Activated naive CD4-positive, alpha-beta T cell treated with anti-CD3 and anti-CD28 coated beads, Interleukin-2, amount 50 U/mL, for 16 hours (primary cell): ENCODE results near the gene FAM200B.
"Not testable (repeated sequence)": the region's sequence is repeated elsewhere in the genome, so short reads cannot be mapped to it uniquely, and the experiment has no call there.

ENCODE experiments used
- DNase-seq: peaks from one replicate; pipeline ENCODE4 v3.0.0-alpha.2; 2020

The FAM200B gene

DNA sequence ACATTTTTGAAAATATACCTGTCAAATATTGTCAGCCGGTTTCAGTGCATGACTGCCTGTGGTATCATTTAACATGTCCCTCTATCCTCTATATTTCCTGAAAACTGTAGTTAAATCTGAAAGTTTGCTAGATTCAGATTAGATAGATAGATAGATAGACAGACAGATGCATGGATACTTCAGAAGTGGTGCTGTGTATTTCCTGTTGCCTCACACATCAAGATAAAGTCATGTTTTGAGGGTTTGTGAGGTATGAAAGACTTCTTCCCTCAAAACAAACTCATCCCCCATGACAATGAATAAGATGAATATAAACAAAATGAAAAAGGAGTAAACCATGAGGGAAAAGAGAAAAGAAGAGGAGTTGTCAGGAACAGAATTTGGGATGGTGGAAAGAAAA, 15.2 kb downstream of the FAM200B start:
- no peak for DNase-seq

DNA sequence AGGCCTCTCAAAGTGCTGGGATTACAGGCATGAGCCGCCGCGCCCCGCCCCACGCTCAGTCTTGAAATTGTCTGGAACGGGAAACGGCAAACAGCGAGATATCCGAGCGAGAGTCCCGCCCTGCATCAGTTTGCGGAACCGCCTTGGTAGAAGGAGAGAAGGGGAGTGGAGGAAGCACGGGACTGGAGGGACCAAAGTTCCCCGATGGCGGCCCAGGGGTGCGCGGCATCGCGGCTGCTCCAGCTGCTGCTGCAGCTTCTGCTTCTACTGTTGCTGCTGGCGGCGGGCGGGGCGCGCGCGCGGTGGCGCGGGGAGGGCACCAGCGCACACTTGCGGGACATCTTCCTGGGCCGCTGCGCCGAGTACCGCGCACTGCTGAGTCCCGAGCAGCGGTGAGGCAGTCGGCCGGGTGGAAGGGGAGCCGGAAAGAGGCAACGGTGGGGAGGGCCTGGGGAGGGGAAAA, 21.3 kb downstream of the FAM200B start, which contains the start of gene BST1:
TSS of gene BST1 (plus strand) at position 125 of the 463 bp plus-strand sequence. CDS start at position 205, 80 bp downstream.
- DNase-seq, result peak; percentile 60

DNA sequence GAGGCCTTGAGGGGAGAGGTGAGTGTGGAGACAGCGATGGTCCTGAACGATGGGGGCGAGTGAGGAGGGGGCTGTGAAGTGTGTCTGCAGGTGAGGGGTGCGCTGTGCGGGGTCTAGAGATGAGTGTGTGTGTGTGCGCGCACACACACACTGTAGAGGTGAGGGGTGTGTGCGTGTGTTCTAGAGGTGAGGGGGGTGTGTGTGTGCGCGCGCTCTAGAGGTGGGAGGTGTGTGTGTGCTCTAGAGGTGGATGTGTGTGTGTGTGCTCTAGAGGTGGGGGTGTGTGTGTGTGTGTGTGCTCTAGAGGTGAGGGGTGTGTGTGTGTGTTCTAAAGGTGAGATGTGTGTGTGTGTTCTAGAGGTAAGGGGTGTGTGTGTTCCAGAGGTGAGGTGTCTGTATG, 21.8 kb downstream of the FAM200B start:
- no peak for DNase-seq

DNA sequence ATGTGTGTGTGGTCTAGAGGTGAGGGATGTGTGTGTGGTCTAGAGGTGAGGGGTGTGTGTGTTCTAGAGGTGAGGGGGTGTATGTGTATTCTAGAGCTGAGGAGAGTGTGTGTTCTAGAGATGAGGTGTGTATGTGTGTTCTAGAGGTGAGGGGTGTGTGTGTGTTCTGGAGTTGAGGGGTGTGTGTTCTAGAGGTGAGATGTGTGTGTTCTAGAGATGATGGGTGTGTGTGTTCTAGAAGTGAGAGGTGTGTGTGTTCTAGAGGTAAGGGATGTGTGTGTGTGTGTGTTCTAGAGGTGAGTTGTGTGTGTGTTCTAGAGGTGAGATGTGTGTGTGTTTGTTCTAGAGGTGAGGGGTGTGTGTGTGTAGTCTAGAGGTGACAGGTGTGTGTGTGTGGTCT, 22.5 kb downstream of the FAM200B start:
- DNase-seq, result no peak

DNA sequence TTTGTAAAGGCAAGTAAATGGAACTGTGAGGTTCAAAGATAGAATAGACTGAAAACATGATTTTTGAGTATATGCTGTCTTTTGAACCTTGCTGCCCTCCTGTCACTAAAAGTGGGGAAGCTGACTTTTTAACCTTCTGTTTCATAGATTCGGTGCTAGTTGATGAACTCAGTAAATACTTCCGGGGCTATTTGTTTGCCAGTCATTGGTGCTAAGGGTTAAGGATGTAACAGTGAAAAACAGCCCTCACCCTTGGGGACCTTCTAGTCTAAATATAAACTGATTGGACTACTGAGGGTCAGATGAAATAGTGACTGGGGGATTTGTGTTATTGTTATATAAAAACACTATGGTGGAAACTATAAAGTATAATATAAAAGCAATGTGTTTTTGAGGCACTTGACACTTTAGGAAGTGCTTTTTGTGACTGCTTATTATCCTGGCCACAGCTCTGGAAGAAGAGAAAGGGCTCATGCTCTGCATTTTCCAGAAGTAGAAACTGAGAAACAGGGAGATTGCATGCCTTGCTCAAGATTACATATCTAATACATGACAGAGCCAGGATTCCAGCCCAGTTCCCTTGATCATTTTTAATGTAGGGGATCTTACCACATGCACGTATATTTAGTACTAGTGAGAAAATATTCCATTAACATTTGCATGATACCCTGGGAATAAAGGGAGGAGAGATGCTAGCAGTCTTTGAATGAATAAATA, 25.2 kb downstream of the FAM200B start:
- DNase-seq, result no peak

DNA sequence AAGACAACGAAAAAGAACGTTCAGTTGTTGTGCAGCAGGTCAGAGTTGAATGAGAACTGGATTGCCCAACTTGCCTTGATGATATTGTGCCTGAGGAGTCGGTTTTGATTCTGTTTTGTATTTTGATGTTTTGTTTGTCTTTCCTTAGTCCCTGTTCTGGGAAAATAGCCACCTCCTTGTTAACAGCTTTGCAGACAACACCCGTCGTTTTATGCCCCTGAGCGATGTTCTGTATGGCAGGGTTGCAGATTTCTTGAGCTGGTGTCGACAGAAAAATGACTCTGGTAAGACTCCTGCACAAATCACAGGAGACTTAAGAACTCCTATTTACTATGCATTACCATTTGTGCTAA, 25.7 kb downstream of the FAM200B start:
- DNase-seq, result no peak

DNA sequence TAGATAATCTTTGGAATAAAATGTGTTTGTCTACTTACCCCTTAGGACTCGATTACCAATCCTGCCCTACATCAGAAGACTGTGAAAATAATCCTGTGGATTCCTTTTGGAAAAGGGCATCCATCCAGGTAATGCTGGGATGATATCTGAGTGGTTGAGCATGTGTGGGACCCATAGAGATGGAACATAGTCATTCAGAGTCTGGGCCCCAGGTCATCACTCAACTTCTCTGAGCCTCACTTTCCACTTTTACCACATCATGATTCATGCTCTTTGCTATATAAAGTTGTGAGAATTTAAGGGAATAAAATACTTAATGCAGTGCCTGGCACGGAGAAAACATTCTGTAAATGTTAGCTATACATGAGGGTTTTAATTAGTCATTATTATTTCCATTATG, 30.1 kb downstream of the FAM200B start:
- no peak for DNase-seq

DNA sequence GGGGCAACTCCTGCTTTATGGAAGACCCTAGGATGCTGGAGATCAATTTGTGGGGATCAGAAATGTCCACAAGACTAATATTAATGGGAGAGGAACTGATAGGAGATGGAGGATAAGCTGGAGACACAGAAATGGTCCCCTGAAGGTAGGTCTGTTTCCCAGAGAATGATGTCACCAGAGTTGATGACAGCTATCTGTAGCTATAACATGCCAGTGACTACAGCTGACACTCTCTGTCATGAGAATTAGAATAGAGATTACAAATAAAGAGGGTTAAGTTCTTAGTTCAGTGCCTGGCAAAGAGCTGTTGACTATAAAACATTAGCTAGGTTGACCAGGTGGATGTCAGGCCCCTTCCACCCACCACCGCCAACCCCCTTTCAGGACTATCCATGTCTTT, 30.6 kb downstream of the FAM200B start:
- no peak for DNase-seq

DNA sequence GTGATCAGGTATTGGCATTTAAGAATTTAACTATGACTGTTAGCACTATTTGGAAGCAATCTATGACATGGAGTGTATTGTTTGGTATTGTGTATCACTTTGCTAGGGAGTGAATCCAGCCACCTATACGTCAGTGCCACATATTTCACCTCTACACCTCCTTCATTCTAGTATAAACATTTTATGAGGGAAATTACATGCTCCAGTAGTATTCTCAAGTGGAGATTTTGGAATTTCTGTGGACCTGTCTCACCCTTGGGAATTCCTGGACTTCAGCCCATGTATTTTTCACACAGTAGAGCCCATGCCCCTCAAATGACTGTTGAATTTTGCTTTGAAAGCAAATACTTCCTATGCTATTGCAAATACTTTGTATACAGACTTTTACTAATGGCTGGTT, 32.5 kb downstream of the FAM200B start:
- DNase-seq, result no peak

DNA sequence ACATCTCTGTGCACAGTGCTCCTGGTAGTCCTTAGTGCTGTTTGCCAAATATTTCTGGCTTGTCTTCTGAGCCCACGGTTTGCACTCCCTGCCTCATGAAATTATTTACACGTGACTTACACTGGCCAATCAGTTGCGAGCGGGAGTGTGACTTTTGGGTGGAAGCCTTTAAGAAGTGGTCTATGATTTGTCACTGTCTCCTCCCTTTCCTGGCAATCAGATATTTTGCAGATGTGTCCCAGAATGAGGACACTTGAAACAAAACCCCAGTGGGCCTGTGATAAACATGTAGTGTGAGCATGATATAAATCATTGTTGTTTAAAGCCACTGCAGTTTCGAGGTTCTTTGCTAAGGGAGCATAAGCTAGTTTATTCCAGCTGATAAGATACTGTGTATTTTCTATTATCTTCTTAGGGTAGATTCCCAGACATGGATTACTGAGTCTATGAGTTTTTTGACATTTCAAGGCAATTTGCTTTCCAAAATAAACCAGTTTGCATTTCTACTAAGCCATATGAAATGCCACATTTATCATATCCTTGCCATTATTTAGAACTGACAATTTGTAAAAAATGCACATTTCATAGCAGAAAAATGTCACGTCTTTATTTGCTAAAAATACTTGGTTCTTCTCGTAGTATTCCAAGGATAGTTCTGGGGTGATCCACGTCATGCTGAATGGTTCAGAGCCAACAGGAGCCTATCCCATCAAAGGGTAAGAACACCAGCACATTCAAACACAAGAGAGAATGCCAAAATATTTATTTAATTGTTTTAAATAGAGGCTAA, 33.2 kb downstream of the FAM200B start:
- no peak for DNase-seq

DNA sequence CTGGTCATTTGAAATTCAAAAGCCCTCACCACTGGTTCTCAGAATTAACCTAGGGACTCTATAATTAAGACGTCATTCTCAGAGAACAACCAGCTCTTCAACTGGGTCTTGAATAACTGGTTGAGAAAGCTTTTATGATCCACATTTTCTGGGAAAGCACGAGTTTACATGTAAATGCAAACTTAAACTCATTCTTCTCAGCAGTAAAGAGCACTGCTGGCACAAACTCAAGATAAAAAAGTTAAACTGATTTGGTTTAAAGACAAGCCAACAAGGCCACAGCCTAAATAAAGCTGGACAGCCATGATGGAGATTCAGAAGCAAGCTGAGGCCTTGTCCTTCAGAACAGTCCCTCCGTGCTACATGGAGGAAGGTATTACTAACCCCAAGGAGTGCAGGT, 34.5 kb downstream of the FAM200B start:
- DNase-seq, result no peak

DNA sequence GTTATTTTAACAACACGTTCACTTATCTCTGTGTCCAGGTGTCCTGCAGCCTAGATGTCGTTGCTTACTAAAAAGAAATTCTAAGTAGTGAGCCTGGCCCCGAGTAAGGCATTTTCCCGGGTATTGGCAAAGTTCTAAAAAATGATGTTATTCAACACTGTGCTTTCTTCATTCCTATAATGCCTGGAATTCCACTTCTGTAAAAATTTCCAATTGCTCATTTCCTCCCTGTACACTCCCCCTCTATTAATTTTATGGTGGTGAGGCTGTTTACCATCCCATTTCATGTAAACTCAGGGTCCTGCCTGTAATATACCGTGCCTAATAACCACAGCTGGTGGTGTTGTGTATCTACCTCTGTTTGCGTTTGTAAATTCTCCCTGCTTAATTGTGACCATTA, 35.5 kb downstream of the FAM200B start:
- DNase-seq, result no peak

DNA sequence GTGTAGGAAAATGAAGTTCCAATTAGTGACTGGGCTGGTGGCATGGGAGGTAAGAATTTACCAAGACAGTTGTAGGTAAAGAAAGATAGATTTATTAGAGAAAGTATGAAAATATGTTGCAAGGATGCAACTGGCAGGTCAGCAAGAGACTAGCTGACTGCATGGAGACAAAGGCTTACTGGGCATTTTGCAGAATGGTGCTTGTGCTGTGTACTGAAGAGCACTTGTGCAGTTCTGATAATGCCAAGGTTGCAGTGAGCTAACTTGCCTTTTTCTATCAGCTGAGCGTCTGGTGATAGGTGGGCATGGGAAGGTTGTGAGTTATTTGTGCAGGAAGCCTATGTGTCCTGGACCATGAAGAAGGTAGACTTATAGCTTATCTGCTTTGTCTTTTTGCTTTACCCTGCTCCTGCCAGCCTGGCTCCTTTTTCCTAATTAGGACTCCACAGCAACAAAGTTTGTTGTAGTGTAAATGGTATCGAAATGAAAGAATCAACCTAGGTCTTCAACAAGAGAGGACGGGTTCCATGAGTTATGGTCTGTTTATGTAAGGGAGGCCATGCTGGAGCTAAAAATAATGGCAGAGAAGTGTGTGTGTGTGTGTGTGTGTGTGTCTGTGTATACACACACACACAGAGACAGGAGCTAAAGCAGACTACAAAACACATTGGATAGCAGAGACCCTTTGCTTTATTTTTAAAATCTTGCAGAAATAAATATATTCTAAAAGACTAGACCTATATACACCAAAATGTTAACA, 36.2 kb downstream of the FAM200B start:
- DNase-seq, result no peak

DNA sequence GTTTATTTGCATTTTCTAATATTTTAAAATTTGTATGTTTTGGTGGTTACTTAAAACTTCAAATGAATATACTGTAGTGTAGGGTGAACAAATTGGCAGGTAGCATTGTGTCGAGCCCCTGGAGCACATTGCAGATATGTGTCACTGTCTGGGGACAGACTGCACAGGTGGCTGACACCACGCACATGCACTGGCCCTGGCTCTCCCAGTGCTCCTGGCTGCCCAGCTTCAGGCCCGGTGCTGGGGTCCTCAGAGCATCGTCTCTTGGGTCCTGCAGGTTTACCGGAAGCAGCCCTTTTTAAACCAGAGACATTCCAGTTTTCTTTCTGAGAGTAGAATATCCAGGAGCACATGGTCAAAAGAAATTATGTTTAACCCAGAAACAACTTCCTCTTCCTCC, 36.8 kb downstream of the FAM200B start:
- DNase-seq, result no peak

DNA sequence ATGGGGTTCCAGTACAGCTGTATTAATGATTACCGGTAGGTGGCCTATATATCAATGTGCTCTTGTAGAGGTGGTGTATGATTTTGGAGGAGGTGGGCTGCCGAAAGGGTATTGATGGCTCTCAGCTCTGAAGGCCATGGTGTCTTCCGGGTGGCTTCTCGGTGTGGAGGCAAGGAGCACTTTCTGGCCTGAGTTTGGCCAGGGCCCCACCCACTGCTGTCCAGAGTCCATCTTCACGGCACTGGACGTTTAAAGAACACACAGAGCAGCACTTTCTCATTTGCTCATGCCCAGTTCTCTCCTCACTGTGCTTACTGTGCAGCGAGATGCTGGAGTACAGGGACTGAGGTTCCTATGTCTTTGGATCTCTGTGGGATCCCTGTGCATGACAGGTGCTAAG, 37.3 kb downstream of the FAM200B start:
- DNase-seq, result no peak

DNA sequence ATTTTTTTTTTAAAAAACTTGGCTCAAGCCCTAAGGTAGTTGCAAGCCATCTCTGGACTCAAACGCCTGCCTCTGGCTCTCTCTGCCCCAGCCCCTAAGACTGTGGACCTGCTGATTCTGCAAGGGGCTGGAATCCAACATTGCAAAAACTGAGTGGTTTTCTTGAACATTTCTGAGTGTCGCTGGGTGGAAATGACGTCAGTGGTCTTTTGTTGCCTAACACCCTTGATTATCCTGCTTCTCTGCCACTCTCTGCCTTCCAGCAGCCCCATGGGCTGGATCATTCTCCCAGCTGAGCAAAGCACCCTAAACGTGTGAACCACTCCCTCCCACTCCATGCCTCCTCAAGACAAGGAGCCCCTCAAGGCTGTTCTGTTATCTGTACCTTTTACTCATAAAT, 37.9 kb downstream of the FAM200B start:
- no peak for DNase-seq

DNA sequence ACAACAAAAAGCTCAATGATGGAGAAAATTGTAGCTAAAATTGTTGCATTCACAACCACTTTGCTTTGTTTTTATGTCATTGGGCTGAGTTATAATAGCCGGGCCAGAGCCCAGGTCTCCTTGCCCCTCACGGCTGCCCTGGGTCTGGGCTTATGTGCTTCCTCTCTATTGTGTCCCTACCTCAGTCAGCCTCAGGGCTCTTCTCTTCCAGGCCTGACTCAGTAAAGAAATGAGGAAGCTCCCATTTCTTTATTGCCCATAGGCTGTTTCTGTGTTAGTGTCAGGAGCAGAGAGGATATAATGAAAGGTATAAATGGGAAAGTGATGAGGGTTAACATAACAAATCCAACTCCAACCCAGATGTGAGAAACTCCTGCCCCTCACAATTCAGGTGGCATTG, 39.2 kb downstream of the FAM200B start:
- DNase-seq, result no peak

DNA sequence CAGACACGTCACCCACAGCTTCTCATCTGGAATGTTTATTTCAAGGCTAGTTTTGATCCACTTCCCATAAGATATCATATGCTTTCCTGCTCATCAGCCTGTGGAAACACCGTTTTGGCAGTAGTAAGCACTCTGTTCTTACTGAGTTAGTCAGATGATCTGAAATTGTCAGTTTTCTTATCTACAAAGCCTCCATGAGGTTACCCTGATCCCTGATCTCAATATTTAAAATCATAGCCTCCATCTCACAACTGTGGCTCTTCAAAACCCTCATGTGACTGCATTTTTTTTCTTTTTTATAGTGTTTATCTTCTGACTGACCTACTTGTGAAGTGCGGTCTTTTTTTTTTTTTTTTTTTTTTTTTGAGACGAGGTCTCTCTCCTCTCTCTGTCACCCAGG, 44.0 kb downstream of the FAM200B start:
- DNase-seq, result no peak

DNA sequence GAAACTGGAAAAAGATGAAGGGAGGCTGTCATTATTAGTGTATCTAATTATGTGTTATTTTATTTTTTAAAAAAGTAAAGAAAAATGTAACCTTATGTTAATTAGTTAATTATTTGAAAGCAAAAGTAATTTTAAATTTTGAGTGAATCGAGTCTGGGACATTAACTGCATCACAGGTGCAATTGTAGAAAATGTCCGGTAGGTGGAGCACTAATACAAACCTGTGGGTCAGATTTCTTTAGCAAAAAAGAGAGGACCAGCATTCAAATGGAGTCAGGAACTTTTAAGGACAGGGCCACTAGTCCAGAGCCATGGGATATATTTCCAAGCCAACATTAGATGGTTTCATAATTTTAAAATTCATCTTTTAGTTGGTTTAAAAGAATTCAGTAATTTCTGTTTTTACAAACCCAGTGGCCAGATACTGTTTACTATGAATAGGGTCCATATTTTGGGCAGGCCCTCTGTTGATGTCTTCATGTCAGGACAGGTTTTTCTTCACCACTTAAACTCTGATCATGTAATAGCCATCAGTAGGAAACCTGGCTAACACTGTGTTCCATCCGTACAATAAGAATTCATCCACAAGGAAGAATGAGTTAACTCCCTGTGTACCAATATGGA, 48.4 kb downstream of the FAM200B start:
- DNase-seq, result no peak

DNA sequence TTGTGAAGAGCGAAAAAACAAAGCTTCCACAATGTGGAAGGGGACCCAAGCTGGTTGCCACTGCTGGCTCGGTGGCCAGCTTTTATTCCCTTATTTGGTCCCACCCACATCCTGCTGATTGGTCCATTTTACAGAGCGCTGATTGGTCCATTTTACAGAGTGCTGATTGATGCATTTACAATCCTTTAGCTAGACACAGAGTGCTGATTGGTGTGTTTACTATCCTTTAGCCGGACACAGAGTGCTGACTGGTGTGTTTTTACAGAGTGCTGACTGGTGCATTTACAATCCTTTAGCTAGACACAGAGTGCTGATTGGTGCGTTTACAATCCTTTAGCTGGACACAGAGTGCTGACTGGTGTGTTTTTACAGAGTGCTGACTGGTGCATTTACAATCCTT, 51.4 kb downstream of the FAM200B start:
- DNase-seq, result not testable (repeated sequence)

DNA sequence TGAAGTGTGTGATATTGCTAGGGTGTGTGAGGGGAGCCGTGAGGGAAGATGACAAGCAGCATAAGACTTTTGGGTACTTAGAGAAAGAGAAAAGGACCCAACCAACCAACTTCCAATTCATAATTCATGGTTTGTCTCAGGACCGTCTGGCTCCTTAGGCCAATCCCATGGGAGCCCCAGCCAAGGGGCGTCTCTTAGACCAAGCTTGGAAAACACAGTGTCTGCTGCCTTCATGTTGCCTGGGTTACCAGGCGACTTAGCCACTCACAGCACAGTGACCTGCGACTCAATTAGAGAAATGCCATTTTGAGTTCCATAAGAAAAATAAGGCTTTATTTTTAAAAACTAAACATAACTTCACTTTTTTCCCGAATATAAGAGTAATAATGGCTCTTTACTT, 53.9 kb downstream of the FAM200B start:
- DNase-seq, result no peak

DNA sequence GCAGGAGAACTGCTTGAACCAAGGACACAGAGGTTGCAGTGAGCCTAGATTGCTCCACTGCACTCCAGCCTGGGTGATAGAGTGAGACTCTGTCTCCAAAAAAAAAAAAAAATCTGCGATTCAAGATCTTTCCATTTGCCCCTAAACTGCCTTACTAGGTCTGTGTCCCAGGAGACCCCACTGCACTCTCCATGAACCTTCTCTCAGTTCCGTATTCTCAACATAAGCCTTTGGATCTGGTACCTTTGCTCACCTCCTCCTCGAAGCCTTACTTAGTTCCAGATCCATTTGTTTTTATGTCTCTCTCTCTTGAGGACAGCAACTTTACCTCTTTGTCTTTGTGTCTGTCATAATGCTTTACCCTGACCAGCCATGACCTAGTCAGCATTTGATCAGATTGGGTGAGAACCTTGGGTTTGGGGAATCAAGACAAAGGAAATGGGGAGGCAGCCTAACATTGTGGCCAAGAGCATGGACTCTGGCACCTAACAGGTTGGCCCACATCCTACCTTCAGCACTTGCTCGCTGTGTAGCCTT, 55.0 kb downstream of the FAM200B start:
- DNase-seq, result no peak

DNA sequence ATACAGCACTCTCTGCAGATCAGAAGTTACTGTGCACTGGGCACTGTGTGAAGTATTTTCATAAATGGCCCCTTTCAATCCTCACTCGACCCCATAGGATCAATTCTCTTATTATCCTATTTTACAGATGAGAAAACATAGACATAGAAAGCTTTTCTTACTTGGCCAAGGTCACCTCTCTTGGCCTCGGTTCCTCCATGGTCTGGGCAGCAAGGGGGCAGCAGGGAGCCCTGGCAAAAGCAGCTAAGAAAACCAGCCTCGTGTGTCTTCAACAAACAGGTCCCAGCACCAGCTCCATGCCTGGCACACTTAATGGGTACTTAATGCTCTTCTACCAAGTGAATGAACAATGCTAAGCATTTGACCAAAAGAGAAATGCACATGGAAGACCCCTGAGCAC, 55.6 kb downstream of the FAM200B start:
- no peak for DNase-seq
